GM23248 (cell line): ENCODE results near the gene PIR.

ENCODE experiments used
- EZH2 ChIP-seq: fragments of 200-600 bp; sonication (generic); IDR thresholded peaks from 2 replicates; pipeline ENCODE4 v1.6.1; 2018; ENCODE audit warnings: antibody characterized with exemption, mild to moderate bottlenecking; ENCODE audit not compliant: insufficient read depth, poor library complexity, severe bottlenecking
- EZH2phosphoT487 ChIP-seq: fragments of 200-600 bp; sonication (generic); IDR thresholded peaks from 2 replicates; pipeline ENCODE4 v1.6.1; 2018; ENCODE audit warnings: antibody characterized with exemption, moderate library complexity, mild to moderate bottlenecking, low read depth; ENCODE audit not compliant: insufficient read depth

DNA sequence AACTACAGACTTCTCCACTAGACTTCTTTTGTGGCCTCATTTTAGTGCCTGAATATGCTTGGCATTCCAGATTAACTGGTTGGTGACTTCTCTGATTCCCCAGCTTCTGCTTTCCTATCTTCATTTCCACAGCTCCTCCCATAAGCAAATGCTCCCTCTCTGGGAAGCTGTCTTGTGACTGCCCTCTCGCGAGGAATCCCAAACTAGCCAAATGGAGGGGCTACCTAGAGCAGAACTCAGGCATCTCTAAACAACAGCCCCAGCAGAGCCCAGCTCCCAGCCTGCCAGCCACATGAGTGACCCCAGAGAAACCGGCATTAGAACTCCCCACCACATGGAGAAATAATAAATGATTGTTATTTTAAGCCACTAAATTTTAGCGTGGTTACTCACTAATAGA, 101.3 kb downstream of the PIR start:
- TF ChIP-seq EZH2 (no peak), EZH2phosphoT487 (no peak)
